SHP77 treated with DMSO at 0.1 percent for 48 hours (cell line): ENCODE results near the gene CNTNAP2.
"Not testable (repeated sequence)": the region's sequence is repeated elsewhere in the genome, so short reads cannot be mapped to it uniquely, and the experiment has no call there.

Experiments
- DNase-seq: peaks from one replicate; lab custom pipeline; 2025; lab: John Stamatoyannopoulos, UW

Gene CNTNAP2

DNA sequence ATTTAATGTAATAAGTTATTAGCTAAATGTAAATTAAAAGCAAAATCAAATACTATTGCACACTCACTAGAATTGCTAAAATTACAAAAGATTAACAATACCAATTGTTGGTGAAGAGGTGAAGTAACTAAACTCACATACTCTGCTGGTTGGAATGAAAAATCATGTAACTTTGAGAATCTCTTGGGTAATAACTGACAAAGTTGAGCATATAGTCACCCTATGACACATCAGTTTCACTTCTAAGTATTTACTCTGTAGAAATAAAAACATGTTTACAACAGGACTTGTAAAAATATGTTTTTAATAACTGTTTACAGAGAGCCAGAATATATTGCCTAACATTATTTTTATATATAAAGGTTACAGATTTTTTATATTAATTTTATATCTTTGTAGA, 33.6 kb downstream of the CNTNAP2 start:
- no peak for DNase-seq

GRCh38 chr7:146172112-146172511, 55.5 kb downstream of the CNTNAP2 start:
- DNase-seq: peak; percentile 3

- DNase-seq: no peak
Measured at GRCh38 chr7:146175716-146176115, 59.1 kb downstream of the CNTNAP2 start.

DNA sequence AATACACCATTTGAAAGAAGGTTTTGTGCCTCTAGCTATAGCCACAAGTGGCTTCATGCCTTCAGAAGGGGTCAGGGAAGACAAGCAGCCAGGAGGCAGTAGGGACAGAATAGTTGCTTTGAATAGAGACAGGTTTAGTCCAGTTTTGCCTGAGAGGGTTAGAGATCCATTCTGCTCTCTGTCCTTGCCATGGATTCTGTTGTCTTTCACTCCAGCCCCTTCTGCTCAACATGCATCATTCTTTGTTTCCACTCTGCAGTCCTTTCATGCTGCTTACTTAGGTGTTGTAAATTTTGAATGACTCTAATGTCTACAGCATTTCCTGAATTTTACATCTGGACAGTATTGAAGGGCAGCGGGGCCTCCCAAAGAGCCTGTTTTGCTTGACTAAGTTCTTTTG, 60.3 kb downstream of the CNTNAP2 start:
- DNase-seq: no peak

GRCh38 chr7:146177301-146177700, 60.7 kb downstream of the CNTNAP2 start:
- no peak for DNase-seq

GRCh38 chr7:146185844-146186243, 69.2 kb downstream of the CNTNAP2 start:
- DNase-seq: no peak

DNA sequence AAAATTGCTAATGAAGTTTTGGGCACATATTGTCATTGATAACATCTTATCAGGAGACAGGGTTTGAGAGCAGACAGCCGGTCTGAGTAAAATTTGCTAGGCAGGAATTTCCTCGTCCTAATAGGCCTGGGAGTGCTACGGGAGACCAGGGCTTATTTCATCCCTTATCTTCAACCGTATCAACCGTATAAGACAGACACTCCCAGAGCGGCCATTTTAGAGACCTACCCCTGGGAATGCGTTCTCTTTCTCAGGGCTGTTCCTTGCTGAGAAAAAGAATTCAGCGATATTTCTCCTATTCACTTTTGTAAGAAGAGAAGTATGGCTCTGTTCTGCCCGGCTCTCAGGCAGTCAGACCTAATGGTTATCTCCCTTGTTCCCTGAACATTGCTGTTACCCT, 74.8 kb downstream of the CNTNAP2 start:
- not testable (repeated sequence) for DNase-seq

- no peak for DNase-seq
Measured at GRCh38 chr7:146201945-146202344, 85.3 kb downstream of the CNTNAP2 start.

- no peak for DNase-seq
Measured at GRCh38 chr7:146206270-146206669, 89.7 kb downstream of the CNTNAP2 start.

DNA sequence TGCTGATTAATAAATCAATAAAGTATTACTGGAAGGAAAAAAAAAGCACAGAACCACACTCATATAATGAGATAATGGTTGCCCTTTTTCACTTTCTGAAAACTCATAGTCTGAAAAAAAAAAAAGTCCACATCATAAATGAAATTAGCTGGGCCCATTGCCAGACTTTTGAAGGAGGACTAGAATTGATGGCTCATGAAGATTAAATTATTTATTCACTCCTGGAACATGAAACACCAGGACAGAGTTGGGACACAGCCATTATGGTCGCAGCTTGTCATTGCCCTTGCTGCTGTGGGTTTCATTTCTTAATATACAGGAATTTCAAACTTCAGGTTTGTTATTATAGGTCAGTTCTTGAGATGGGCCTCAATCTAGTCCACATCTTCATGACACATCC, 91.9 kb downstream of the CNTNAP2 start:
- peak; percentile 12 for DNase-seq

- no peak for DNase-seq
Measured at GRCh38 chr7:146214842-146215241, 98.2 kb downstream of the CNTNAP2 start.

DNA sequence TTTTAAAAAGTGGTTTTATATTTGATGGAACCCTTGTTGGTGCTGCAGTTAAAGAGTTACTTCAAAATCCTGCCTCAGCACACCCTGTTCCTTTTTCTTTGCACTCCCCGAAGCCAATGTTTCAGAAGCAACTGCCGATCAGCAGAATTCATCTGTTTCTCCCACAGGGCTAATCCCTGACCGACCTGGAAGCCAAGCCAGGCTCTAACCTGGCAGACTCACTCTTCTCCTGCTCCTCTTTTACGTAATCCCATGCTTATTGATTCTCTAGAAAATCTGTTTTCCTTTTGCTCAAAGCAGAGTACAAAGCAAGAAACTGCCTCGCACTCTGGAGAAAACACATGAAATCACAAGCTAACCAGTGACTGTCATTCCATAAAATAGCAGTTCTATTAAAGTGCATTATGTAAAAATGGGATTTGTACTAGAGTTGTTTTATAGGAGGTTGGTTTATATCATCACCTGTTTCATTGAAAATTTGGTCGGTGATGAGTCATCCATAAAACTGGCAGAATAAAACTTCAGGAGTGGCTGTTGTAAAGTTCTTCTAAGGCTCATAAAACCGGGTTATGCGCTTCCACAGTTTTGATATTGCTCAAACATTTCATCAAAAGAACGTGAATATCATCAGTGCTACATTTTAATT, 99.9 kb downstream of the CNTNAP2 start:
- no peak for DNase-seq

DNA sequence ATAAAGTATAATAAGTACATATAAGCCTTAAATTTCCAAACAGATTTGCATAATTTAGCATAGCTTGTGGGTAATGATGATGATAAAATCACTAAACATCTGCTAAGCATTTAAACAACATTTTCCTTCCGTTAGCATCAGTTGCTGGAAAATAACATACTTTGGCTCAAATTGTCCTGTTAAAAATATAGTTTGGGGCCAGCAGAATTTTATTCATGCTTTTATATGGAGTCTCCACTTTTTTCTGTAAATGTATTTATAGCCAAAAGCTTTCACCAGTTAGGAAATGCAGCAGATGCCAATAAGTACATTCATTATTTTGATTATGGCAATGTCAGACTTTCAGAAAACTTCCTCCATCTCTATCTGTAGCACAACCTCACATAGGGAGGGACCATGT, 107.2 kb downstream of the CNTNAP2 start:
- no peak for DNase-seq

DNA sequence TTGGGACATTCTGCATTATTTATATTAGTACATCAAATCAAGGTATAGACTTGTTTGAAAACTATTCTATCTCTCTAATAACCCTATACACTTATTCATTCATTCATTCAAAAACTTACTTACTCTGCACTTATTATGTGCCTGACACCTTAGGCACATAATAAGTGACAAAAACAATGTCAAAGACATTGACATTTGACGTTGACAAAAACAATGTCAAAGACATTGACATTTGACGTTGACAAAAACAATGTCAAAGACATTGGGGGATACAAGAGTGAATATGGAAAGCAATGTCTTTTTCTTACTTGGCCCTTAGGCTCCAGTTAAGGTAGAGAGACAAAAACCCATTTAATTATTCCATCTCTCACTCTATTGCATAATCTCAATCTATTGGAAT, 116.0 kb downstream of the CNTNAP2 start:
- no peak for DNase-seq

DNA sequence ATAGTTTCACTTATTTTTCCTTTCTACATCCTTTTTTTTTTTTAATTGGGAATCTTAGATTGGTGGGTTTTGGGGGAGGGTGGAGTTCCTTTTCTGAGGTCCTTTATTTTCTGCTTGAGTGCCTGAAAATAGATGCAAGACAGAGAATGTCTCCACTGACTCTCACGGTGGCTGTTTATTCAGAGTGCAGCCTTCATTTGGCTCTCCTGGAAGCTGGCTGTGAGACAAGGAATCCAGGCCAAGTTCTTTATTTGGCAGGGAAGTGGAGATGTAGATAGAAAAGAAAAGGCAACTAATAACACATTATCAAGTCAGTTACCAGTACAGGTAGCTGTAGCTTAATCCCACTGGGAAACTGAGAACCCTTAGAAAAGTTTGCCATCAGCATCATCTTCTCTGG, 118.6 kb downstream of the CNTNAP2 start:
- DNase-seq: no peak

DNA sequence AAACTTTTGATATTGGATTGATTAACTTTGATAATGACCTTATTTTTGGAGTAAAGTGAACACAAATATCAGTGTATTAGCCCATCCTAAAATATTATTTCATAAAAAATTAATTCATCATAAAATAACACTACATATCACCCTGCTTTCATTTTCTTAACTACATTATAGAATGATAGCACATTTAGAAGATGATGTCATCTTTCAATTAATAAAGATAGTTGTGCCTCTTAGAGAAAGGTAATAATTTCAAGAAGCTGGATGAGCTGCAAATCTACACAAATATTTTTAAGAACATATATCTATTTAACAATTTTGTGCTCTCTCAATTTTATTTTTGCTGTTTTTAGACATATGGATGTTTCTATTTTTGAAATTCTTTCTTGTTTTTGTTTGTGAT, 126.1 kb downstream of the CNTNAP2 start:
- no peak for DNase-seq

DNA sequence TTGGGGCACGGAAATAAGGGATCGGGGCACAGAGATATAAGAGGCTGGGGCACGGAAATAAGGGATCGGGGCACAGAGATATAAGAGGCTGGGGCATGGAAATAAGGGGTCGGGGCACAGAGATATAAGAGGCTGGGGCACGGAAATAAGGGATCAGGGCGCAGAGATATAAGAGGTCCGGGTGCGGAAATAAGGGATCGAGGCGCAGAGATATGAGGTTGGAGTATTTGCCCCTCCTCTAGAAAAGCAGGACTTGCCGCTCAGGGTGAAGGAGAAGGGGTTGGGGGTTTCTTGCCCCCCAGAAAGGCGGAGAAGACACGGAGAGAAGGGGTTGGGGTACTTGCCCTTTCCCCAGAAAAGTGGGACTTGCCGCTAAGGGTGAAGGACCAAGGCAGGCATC, 131.4 kb downstream of the CNTNAP2 start:
- DNase-seq: not testable (repeated sequence)

DNA sequence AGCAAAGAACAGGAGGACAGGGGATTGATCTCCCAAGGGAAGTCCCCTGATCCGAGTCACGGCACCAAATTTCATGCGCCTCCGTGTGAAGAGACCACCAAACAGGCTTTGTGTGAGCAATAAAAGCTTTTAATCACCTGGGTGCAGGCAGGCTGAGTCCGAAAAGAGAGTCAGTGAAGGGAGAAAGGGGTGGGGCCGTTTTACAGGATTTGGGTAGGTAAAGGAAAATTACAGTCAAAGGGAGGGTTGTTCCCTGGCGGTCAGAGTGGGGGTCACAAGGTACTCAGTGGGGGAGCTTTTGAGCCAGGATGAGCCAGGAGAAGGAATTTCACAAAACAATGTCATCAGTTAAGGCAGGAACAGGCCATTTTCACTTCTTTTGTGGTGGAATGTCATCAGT, 132.1 kb downstream of the CNTNAP2 start:
- DNase-seq: not testable (repeated sequence)

GRCh38 chr7:146249272-146249671, 132.7 kb downstream of the CNTNAP2 start:
- DNase-seq: no peak

DNA sequence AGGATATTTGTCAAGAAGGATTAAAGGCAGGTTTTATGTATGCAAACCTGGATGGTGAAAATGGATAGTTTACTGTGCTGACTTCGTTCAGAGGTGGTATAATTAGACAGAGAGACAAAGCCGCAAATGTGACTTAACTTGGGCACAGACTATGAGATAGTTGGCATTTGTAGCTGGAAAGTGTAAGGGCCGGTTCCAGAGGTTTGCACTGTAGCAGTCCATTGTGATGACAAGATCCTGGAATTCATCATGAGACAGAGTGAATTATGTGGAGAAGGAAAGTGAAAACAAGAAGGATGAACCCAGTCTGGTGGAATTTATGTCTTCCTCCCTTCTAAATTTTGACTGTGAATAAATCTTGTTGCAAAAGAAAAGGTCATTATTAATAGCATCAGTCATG, 139.0 kb downstream of the CNTNAP2 start:
- DNase-seq: no peak

DNA sequence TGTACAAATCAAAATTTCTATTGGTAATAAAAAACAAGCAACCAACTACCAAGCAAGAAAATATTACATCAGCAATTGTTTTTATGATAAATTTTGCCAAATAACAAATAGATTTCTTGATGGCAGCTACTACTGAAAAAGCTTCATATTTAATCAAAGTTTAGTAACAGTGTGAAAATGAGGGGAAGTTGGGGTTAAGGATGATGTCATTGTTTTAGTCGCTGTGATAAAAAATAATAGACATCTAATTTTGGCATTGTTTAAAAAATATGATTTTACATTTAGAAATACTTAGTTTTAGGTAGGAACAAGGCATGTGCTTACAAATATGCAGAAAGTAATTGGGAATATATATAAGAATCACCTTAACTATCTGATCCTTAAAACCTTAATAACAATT, 145.9 kb downstream of the CNTNAP2 start:
- no peak for DNase-seq

DNA sequence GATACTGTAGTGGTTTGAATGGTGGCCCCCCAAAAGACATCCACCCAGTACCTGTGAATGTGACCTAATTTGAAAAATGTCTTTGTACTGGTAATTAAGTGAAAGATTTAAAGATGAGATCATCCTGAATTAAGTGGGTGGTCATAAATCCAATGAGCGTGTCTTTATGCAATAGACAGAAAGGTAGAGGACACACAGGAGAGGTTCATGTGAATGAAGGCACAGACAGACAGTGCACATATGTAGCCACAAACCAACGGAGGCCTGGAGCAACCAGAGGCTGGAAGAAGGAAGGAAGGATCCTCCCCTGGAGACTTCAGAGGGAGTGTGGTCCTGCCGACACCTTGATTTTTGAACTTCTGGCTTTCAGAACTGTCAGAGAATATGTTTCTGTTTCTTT, 160.3 kb downstream of the CNTNAP2 start:
- DNase-seq: no peak

- no peak for DNase-seq
Measured at GRCh38 chr7:146285418-146285817, 168.8 kb downstream of the CNTNAP2 start.

GRCh38 chr7:146290746-146291145, 174.1 kb downstream of the CNTNAP2 start:
- DNase-seq: no peak

- no peak for DNase-seq
Measured at GRCh38 chr7:146291900-146292299, 175.3 kb downstream of the CNTNAP2 start.
